HFF-Myc (cell line): ENCODE results near the gene PRPF39.

Source experiments
- DNase-seq: peaks from one replicate; pipeline ENCODE4 v3.0.0-alpha.2; 2011; ENCODE audit warnings: low read depth; ENCODE audit errors: extremely low read depth
- H3K4me3 ChIP-seq: replicated peaks from 2 replicates; pipeline ENCODE4 v1.5.1; 2011; ENCODE audit warnings: low read depth, mild to moderate bottlenecking, control low read depth, low read length
- TF ChIP-seq, protein P1 (sequence below): IDR thresholded peaks from 2 replicates; pipeline ENCODE4 v1.5.1; 2012; ENCODE audit warnings: mild to moderate bottlenecking, low read depth, low read length, control low read depth; ENCODE audit errors: missing control alignments

The PRPF39 gene

GRCh38 chr14:45145214-45145613, 61.3 kb downstream of the PRPF39 start:
- TF ChIP-seq, protein P1, sequence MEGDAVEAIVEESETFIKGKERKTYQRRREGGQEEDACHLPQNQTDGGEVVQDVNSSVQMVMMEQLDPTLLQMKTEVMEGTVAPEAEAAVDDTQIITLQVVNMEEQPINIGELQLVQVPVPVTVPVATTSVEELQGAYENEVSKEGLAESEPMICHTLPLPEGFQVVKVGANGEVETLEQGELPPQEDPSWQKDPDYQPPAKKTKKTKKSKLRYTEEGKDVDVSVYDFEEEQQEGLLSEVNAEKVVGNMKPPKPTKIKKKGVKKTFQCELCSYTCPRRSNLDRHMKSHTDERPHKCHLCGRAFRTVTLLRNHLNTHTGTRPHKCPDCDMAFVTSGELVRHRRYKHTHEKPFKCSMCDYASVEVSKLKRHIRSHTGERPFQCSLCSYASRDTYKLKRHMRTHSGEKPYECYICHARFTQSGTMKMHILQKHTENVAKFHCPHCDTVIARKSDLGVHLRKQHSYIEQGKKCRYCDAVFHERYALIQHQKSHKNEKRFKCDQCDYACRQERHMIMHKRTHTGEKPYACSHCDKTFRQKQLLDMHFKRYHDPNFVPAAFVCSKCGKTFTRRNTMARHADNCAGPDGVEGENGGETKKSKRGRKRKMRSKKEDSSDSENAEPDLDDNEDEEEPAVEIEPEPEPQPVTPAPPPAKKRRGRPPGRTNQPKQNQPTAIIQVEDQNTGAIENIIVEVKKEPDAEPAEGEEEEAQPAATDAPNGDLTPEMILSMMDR: no peak
- no peak overlapping the region for H3K4me3 ChIP-seq
- DNase-seq: no peak

GRCh38 chr14:45149602-45150001, 65.7 kb downstream of the PRPF39 start:
- no peak for DNase-seq
- no peak overlapping the region for H3K4me3 ChIP-seq
- TF ChIP-seq, protein P1: no peak

DNA sequence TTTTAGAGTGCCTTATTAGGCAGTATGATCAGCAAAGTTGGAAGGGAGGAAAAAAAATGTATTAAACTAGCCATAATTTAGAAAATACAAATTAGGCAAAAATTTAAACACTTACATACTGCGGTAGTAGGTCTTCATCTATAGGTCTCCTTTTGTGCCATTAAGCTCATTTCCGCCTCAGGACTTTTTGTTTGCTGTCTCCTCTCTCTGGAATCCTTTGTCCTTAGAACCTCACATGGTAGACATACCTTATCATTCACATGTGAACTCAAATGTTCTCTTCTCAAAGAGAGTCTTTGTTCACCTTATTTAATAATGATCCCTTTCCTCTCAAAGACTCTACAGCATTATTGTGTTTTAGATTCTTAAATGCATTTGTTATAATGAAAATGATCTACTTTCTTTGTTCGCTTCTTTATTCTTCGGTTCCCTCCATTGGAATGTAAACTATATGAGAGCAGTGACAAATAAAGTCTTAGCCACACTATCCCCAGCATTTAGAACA, 66.5 kb downstream of the PRPF39 start:
- DNase-seq: no peak
- TF ChIP-seq, protein P1: no peak
- H3K4me3 ChIP-seq: no peak overlapping the region

DNA sequence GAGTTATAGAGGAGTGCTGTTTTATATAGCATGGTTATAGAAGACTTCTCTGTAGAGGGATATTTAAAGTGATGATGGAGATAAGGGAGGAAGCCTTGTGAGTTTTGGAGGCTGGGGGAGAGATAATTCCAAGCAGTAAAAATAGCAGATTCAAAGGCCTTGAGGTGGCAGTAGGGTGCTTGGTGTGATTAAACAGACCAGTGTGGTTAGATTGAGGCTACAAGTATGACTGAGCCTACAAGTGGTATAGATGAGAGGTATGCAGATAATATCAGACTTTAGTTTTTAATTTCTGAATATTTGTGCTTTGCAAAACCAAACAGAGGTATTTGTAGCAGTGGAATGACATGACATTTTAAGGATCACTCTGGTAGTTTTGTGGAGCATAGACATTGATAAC, 72.2 kb downstream of the PRPF39 start:
- TF ChIP-seq, protein P1: no peak
- H3K4me3 ChIP-seq: no peak overlapping the region
- no peak for DNase-seq
